NCI-H1105 treated with DMSO at 0.1 percent for 48 hours (cell line): ENCODE data around the gene TEFM.
"Not testable (repeated sequence)": the region's sequence is repeated elsewhere in the genome, so short reads cannot be mapped to it uniquely, and the experiment has no call there.

Source experiments
- DNase-seq: peaks from one replicate; lab custom pipeline; 2025; lab: John Stamatoyannopoulos, UW

TEFM gene

GRCh38 chr17:30906101-30906911 lies at the start of gene TEFM:
TEFM (minus strand) TSS chr17:30906238; CDS start chr17:30906198, 40 bp downstream.
- DNase-seq, result peak; percentile 70

DNA sequence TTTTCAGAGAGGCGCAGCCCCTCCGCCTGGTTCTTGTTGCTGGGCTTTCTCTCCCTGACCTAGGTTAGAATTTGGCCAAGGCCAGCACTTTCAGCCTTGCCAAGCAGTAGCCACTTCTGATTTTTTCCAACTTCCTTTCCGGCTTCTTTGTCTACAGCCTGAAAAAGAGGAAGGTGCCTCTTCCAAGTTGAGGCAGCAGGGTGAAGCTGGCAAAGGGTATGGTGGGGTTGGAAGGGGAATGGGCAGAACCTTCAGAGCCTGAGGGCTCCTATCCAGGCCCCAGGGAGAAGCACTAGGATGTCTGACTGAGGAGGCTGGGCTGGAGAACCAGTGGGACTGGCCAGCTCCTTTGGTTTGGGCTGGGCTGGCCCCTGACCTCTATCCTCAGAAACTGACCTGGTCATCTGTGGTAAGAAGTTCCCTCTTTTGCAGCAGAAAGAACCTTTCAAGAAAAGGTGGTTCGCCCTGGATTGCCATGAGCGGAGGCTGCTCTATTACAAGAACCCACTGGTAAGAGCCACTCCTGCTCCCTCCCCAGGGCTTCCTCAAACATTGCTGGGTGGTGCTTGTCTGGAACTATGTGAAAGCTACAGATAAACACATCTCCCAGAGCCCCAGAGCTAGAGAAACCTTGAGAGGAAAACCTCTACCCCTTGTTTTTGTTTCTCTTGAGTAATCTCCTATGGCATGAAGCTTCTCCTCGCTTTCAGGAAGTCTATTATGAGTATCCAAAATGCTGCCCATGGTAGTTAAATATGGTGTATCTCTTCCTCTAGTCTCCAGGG lies 48.2 kb upstream of the TEFM start:
- DNase-seq, result no peak

DNA sequence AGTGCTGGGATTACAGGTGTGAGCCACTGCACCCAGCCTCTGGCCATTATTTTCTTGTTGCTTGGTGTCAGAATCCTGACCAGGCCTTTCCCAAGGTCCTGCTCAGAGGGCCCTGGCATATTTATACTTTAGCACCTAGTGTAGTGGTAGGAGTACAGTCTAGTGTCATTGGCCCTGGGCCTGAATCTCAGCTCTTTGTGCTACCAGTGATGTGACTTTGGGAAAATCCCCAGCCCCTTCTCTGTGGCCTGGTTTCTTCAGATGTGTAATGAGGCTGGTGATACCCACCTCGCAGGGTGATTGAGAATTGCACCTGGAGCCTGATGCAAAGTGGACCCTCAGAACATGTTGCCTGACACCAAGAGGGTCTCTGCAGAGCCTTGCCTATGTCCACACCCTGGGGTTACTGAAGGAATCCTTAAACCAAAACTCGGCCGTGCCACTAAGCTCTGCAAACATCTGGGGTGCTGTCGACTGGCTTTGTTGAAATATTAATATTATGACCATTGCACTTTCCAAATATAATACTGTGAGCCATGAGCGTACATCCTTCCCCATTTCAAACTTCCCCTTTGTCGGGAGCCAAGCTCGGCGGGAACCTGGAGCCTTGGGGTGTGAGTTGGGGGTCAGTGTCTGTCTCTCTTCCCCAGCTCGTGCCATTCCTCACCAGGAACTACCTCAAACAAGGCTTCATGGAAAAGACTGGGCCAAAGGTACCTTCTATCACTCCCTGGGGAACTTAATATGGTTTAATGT lies 46.8 kb upstream of the TEFM start:
- DNase-seq, result no peak

DNA sequence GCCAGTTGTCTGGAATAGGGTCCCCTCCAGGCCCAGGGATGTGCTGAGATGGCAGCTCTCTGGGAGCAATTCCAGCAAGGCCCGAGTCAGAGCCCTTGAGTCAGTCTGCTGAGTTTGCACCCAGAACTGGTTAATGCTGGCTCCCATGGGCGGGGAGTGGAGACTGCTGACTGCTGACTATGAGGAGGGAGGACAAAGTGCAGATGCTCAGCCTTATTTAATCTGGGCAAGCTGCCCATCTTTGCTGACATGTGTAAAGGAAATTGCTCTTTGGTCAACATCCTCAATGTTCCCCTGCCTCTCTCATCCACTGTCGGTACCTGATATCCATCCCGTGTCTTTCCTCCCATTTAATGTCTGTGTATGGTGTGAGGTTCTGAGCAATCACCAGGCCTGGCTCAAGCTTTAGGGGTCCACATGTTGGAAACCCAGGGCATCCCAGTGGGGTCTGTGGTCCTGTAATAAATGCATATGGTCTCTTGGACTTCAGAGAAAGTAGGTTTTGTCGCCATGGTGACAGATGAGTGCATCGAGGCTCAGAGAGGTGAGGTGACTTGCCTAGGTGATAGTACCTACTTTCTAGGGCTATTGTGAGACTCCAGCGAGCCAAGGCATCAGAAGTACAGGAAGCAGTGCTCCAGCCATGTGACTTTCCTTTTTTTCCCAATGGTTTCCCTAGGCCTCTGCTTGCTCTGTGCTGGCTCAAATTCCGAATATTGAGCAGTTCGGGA lies 44.8 kb upstream of the TEFM start:
- peak; percentile 85 for DNase-seq

- DNase-seq, result no peak
These were observed 44.2 kb upstream of the TEFM start for GRCh38 chr17:30950189-30950588.

GRCh38 chr17:30947796-30948195 lies 41.8 kb upstream of the TEFM start:
- no peak for DNase-seq

DNA sequence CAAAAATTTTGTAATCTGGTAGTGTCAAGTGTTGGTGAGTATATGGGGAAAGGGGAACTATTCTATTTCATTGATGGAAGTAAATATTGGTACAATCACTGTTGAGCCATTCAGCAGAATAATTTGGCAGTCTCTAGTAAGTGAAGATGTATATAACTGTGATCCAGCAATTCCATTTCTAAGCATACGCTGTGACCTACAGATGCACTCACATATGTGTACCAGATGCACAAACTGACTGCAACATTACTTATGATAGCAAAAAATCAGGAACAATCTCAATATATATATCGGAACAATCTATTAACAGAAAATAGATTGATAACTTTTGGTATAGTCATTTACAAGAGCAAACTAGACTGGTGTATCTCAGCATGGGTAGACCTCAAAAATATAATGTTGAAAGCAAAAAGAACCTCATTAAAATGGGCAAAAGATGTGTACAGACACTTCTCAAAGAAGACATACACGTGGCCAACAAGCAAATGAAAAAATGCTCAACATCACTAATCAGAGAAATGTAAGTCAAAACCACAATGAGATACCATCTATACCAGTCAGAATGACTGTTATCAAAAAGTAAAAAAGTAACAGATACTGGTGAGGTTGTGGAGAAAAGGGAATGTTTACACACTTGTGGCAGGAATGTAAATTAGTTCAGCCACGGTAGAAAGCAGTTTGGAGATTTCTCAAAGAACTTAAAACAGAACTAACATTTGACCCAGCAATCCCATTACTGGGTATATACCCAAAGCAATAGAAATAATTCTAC lies 36.5 kb upstream of the TEFM start:
- no peak for DNase-seq

DNA sequence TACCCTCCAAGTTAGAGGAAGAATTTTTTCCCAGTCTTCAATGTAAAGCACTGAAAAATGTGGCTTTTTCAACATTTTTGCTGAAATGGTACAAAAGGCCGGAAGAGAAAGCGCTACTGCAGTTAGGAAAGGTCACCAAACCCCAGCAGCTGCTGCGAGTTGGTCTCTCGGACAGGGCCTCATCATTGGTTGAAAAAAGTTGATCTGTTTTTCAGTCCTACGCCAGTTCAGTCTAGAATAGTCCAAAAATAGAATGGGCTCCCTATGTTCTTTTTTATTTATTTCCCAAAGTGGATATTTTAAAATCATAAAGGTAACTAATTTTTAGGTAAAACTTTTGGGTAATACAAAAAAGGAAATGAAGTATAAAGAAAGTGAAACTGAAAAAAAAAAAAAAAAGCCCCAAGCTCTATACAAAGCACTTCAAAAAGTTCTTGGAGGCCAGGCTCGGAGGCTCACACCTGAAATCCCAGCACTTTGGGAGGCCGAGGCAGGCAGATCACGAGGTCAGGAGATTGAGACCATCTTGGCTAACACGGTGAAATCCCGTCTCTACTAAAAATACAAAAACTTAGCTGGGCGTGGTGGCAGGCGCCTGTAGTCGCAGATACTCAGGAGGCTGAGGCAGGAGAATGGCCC lies 33.1 kb upstream of the TEFM start:
- DNase-seq, result no peak

DNA sequence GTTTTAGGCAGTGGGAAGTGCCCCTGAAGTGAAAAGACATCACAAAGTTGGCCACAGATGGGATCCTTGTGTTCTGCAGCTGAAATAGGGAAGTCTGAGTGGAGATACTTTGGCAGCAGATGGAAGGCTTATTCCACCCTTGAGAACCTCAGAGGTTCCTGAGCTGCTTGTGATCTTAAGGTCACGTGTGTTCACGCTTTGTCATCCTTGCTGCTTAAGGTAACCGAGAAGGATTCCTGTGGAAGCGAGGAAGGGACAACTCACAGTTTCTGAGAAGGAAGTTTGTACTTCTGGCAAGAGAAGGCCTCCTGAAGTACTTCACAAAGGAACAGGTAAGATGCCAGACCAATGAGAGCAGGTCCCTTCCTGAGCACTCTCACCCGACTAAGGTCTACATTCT lies 27.9 kb upstream of the TEFM start:
- no peak for DNase-seq

GRCh38 chr17:30931582-30931981 lies 25.5 kb upstream of the TEFM start:
- not testable (repeated sequence) for DNase-seq

GRCh38 chr17:30930495-30930894 lies 24.5 kb upstream of the TEFM start:
- no peak for DNase-seq

- DNase-seq, result not testable (repeated sequence)
These were observed 23.8 kb upstream of the TEFM start for GRCh38 chr17:30929861-30930260.

- DNase-seq, result no peak
These were observed 23.1 kb upstream of the TEFM start for GRCh38 chr17:30929081-30929633.

GRCh38 chr17:30928584-30928983 lies 22.5 kb upstream of the TEFM start:
- DNase-seq, result no peak

GRCh38 chr17:30927756-30928155 lies 21.7 kb upstream of the TEFM start:
- DNase-seq, result no peak

- DNase-seq, result no peak
These were observed 20.5 kb upstream of the TEFM start for GRCh38 chr17:30926516-30926915.

DNA sequence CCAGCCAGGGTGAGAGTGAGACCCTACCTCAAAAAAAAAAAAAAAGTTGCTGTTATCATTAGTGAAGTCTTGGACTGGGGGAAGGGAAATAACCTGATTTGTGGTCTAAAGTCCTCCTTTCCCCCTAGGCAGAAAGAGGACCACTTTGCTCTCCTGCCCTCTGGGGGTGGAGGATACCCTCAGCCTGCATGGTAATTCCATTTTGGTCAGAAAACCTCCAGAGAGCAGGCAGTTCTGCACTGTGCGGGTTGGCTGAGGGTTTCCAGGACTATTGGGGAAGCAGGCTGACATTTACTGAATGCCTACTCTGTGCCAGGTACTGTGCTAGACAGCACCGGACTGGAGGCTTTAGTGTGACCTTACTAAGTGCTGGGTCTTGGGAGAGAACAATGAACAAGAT lies 18.3 kb upstream of the TEFM start:
- no peak for DNase-seq

- no peak for DNase-seq
These were observed 16.4 kb upstream of the TEFM start for GRCh38 chr17:30922235-30923030.

DNA sequence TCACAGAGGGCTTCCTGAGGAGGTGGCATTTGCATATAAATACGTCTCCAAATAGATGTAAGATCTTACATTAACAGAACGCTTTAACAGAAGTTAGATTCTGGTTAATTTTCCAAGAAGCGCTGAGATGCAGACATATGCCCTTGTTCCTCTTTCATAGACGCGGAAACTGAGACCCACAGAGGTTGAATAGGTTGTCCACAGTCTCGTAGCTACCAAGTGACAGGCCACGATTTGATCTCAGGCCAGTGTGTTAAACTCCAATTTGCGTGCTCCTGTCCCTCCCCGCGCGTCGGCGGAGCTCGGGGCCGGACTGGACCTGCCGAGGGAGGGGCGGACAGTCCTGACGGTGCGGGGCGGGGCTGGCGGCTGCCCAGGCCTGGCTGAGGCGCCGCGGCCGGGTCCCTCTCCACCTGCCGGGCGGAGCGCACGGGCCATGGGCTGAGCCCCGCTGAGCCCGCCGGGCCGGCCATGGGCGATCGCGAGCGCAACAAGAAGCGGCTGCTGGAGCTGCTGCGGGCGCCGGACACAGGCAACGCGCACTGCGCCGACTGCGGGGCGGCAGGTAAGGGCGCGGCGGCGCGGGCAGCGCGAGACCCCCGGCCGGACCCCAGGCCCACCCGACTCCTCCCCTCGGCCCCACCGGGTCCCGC lies 15.6 kb upstream of the TEFM start, which contains the start of gene ADAP2:
TSS of gene ADAP2 (plus strand) at position 402 of the 653 bp plus-strand sequence. CDS start at position 472, 70 bp downstream.
- DNase-seq, result no peak
